ENCODE measurements around the gene RASL10B. TPM values are rescaled to one million over a fixed set of nuclear protein-coding genes. Genes with fewer than 3 reads are reported as not detected.
"Not testable (repeated sequence)": the region's sequence is repeated elsewhere in the genome, so short reads cannot be mapped to it uniquely, and the experiment has no call there.

Gene RASL10B
- total and polyA plus RNA-seq, 11 donors = 7.6 to 78.7 (median 12.2) TPM

DNA sequence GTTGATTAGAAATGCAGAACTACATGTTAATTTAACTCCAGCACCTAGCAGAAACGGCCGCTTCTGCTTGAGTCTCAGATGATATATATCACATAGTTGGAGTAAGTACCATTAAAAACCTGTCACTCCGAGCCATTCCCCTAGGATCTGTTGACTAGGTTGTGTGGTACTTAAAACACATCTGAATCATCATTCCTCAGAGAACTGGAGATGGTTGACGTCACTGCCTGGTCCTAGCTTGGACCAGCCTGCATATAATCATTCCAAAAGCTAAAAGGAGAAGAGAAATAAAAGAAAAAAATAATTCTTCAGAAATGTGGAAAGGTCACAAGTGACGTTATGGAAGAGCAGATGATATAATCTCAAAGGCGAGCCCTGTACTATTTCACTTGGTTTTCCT lies 31.3 kb upstream of the RASL10B start:
- peaks cover 0 to 40% (median 19%) of the 10 kb centered on the region in 9 donors for H3K36me3 ChIP-seq
- WGBS, 4 donors = 85 to 91% (median 88%) methylated on average over 6 of the region's 6 CpGs

DNA sequence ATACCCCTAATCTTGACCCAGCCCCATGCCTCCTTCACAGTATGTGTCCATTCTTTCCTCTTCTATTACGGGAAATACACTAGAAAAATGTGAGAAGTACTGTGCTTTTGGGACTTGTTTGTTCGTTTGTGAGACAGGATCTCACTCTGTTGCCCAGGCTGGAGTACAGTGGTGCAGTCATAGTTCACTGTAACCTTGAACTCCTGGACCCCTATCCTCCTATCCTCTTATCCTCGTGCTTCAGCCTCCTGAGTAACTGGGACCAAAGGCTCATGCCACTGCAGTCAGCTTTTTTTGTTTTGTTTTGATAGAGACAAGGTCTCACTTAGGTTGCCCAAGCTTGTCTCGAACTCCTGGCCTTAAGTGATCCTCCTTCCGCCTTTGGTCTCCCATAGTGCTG lies 29.9 kb upstream of the RASL10B start:
- intact Hi-C loops (cut with DNase I) = no loop called here

More for the DNA sequence above, 31.3 kb upstream of the RASL10B start:
- no peak overlapping the region for H3K4me3 ChIP-seq
- ATAC-seq (no peak), DNase-seq (no peak)
- H3K27me3 ChIP-seq = no peaks in the 10 kb centered on the region
- intact Hi-C loops (cut with DNase I) = no loop called here
- no peak for TF ChIP-seq POLR2A (IDR thresholded peaks at IDR 0.05)
- TF ChIP-seq, protein P1, sequence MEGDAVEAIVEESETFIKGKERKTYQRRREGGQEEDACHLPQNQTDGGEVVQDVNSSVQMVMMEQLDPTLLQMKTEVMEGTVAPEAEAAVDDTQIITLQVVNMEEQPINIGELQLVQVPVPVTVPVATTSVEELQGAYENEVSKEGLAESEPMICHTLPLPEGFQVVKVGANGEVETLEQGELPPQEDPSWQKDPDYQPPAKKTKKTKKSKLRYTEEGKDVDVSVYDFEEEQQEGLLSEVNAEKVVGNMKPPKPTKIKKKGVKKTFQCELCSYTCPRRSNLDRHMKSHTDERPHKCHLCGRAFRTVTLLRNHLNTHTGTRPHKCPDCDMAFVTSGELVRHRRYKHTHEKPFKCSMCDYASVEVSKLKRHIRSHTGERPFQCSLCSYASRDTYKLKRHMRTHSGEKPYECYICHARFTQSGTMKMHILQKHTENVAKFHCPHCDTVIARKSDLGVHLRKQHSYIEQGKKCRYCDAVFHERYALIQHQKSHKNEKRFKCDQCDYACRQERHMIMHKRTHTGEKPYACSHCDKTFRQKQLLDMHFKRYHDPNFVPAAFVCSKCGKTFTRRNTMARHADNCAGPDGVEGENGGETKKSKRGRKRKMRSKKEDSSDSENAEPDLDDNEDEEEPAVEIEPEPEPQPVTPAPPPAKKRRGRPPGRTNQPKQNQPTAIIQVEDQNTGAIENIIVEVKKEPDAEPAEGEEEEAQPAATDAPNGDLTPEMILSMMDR (IDR thresholded peaks at IDR 0.05) = no peak
- peaks cover 0 to 10% (median 0%) of the 10 kb centered on the region in 12 donors for H3K4me1 ChIP-seq
- H3K9me3 ChIP-seq = no peaks in the 10 kb centered on the region
- no peak overlapping the region for H3K27ac ChIP-seq

DNA sequence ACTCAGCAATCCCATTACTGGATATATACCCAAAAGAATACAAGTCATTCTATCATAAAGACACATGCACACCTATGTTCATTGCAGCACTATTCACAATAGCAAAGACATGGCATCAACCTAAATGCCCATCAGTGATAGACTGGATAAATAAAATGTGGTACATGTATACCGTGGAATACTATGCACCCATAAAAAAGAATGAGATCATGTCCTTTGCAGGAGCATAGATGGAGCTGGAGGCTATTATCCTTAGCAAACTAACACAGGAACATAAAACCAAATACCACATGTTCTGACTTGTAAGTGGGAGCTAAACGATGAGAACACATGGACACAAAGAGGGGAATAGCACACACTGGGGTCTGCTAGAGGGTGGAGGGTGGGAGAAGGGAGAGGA lies 28.1 kb upstream of the RASL10B start:
- H3K36me3 ChIP-seq = peaks cover 0 to 19% (median 0%) of the 10 kb centered on the region in 9 donors
- H3K9me3 ChIP-seq; H3K4me1 ChIP-seq; intact Hi-C loops (cut with DNase I); H3K27me3 ChIP-seq; DNase-seq; H3K4me3 ChIP-seq; ATAC-seq; H3K27ac ChIP-seq: not testable (repeated sequence)
- 95 to 99% (median 96%) methylated on average over 2 of the region's 2 CpGs for WGBS, 4 donors

More for the DNA sequence above, 29.9 kb upstream of the RASL10B start:
- no peaks in the 10 kb centered on the region for H3K9me3 ChIP-seq
- no peak overlapping the region for H3K27ac ChIP-seq
- H3K27me3 ChIP-seq = no peaks in the 10 kb centered on the region
- peaks cover 0 to 6% (median 0%) of the 10 kb centered on the region in 12 donors for H3K4me1 ChIP-seq
- WGBS, 4 donors = 89 to 94% (median 92%) methylated on average over 5 of the region's 5 CpGs
- no peak overlapping the region for H3K4me3 ChIP-seq
- ATAC-seq = no peak
- DNase-seq = no peak
- peaks cover 0 to 27% (median 7%) of the 10 kb centered on the region in 9 donors for H3K36me3 ChIP-seq
- TF ChIP-seq POLR2A (IDR thresholded peaks at IDR 0.05) = no peak
- TF ChIP-seq, protein P1 (IDR thresholded peaks at IDR 0.05) = no peak

DNA sequence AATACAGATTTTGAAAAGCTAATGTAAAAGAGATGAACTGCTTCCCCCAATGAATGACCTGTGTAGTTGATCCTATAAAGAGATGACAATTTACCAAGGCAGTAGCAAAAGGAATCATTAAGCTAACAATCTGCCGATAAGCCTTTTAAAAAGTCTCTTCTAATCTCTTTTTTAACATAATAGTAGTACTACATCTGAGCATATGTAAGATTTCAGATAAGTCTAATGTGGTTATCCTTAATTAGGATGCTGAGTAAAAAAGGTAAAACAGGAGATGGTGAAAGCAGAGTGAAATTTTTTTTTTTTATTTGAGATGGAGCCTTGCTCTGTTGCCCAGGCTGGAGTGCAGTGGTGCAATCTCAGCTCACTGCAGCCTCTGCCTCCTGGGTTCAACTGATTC lies 26.2 kb upstream of the RASL10B start:
- intact Hi-C loops (cut with DNase I) = no loop called here
- 97 to 100% (median 99%) methylated on average over 1 of the region's 1 CpG for WGBS, 4 donors
- no peak for ATAC-seq

More for the DNA sequence above, 26.2 kb upstream of the RASL10B start:
- no peaks in the 10 kb centered on the region for H3K9me3 ChIP-seq
- H3K36me3 ChIP-seq = peaks cover 0 to 26% (median 14%) of the 10 kb centered on the region in 9 donors
- TF ChIP-seq POLR2A (IDR thresholded peaks at IDR 0.05) = no peak
- TF ChIP-seq, protein P1 (IDR thresholded peaks at IDR 0.05) = no peak
- H3K27me3 ChIP-seq = no peaks in the 10 kb centered on the region
- peaks cover 0 to 28% (median 15%) of the 10 kb centered on the region in 12 donors for H3K4me1 ChIP-seq
- no peak for DNase-seq
- H3K27ac ChIP-seq = no peak overlapping the region
- no peak overlapping the region for H3K4me3 ChIP-seq
